HCT116 (cell line): ENCODE measurements around the gene ERVV-1.

Experiments used
- CEBPB ChIP-seq: IDR thresholded peaks from 2 replicates; pipeline ENCODE4 v1.6.1; 2012; ENCODE audit warnings: low read depth
- CTCF ChIP-seq, 3 experiments: fragments of 200-600 bp in 1 of 3; sonication (generic) in 1 of 3; IDR thresholded peaks in 2 of 3; conservative IDR thresholded peaks in 1 of 3; 2 replicates each; pipeline ENCODE4 v1.5.1; 2012 to 2017; ENCODE audit warnings: low read depth in 2 of 3, low read length in 2 of 3, antibody characterized with exemption in 1 of 3, borderline replicate concordance in 1 of 3, control low read depth in 1 of 3, mild to moderate bottlenecking in 1 of 3, mixed read lengths in 1 of 3, mixed run types in 1 of 3, moderate library complexity in 1 of 3; ENCODE audit not compliant: insufficient read depth in 1 of 3
- YY1 ChIP-seq: IDR thresholded peaks from 2 replicates; pipeline ENCODE4 v1.6.1; 2011; ENCODE audit warnings: low read length, low read depth, moderate library complexity, mild to moderate bottlenecking; ENCODE audit not compliant: insufficient replicate concordance; ENCODE audit errors: extremely low read depth

GRCh38 chr19:52967772-52968171, 45.9 kb upstream of the ERVV-1 start:
- no peak for TF ChIP-seq YY1
- TF ChIP-seq CEBPB = no peak
- TF ChIP-seq CTCF (IDR thresholded peaks at IDR 0.05 in 2 of 3, conservative IDR thresholded peaks at IDR 0.05 in 1 of 3; ENCODE audit: borderline replicate concordance in 1 of 3, insufficient read depth in 1 of 3, low read depth in 2 of 3, low read length in 2 of 3) = no peak
